HTERT RPE-1 (cell line): ENCODE data around the gene SELPLG.
"Not testable (repeated sequence)": the region's sequence is repeated elsewhere in the genome, so short reads cannot be mapped to it uniquely, and the experiment has no call there.

ENCODE experiments used
- in situ Hi-C: fragments of 300-500 bp; cut with MboI; formaldehyde crosslinking; loops from 4 replicates; pipeline ENCODE4 v1.14.3; 2020; ENCODE audit warnings: low sequenced_read_pairs

SELPLG gene

GRCh38 chr12:108657130-108657745 is 23.5 kb upstream of the SELPLG start:
- in situ Hi-C loops = no loop called here

DNA sequence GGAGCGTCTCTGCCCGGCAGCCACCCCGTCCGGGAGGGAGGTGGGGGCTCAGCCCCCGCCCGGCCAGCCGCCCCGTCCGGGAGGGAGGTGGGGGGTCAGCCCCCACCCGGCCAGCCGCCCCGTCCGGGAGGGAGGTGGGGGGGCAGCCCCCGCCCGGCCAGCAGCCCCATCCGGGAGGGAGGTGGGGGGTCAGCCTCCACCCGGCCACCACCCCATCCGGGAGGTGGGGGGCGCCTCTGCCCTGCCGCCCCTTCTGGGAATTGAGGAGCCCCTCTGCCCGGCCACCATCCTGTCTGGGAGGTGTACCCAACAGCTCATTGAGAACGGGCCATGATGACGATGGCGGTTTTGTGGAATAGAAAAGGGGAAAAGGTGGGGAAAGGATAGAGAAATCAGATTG is 22.6 kb upstream of the SELPLG start:
- in situ Hi-C loops = not testable (repeated sequence)

DNA sequence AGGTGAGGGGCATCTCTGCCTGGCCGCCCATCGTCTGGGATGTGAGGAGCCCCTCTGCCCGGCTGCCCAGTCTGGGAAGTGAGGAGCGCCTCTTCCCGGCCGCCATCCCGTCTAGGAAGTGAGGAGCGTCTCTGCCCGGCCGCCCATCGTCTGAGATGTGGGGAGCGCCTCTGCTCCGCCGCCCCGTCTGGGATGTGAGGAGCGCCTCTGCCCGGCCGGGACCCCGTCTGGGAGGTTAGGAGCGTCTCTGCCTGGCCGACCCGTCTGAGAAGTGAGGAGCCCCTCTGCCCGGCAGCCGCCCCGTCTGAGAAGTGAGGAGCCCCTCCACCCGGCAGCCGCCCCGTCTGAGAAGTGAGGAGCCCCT is 22.1 kb upstream of the SELPLG start:
- in situ Hi-C loops = not testable (repeated sequence)

DNA sequence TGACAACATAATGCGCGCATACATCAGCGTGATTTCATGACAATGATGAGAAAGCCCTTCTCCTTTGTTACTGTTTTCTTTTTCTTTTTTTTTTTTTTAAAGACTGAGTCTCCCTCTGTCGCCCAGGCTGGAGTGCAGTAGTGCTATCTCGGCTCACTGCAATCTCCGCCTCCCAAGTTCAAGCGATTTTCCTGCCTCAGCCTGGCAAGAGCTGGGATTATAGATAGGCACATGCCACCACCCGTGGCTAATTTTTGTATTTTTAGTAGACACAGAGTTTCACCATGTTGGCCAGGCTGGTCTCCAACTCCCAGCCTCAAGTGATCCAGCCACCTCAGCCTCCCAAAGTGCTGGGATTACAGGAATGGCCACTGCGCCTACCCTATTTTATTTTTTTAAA is 20.9 kb upstream of the SELPLG start:
- in situ Hi-C loops = not testable (repeated sequence)

DNA sequence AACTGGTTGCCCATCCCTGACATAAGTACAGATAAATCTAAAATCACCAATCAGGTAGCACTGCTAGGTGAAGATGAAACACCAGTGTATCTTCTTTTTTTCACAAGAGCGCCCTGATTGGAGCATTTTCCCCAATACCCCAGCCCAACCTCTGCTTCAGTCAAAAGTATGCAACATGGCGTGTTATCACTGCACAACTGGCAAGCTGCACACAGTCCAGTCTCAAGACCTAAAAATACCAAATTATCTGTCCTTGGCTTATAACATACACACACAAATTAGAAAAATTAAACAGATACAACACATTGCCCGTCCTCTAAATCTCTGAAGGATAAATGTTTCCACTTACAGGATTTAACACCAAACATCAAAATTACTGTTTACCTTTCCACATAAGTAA is 20.2 kb upstream of the SELPLG start:
- in situ Hi-C loops = no loop called here

DNA sequence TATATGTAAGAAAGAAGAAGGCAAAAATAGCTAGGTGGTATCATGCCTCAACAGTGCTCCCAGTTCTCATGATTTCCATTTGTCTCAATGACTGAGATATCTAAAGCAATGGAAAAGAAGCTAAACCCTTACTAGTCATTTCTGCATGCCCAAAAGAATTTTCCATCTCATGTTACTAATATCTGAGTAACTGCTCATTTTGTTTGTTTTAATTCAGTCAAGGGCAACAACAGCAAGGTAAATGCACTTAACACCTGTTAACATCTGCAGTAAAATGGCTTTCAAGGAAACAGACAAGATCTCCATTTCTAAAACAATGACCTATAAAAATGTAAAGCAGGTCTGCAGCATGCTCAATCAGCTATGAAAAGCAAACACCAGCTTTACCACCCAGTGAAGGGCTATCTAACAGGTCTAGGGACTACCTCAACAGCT is 19.4 kb upstream of the SELPLG start:
- in situ Hi-C loops = no loop called here

DNA sequence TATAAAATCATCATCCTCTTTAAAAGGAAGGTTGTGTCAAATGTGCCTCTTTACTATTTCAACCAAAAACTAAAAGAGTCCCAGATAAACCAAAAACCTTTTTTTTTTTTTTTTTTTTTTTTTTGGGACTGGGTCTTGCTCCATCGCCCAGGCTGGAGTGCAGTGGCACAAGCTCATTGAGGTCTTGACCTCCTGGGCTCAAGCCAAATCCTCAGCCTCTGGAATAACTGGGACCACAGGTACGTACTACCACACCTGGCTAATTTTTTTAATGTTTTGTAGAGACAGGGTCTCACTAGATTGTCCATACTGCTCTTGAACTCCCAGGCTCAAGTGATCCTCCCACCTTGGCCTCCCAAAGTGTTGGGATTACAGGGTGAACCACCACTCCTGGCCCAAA is 16.4 kb upstream of the SELPLG start:
- in situ Hi-C loops = no loop called here

GRCh38 chr12:108649669-108650068 is 16.0 kb upstream of the SELPLG start:
- in situ Hi-C loops = no loop called here

- in situ Hi-C loops = no loop called here
Observed at GRCh38 chr12:108649126-108649525, 15.4 kb upstream of the SELPLG start.

DNA sequence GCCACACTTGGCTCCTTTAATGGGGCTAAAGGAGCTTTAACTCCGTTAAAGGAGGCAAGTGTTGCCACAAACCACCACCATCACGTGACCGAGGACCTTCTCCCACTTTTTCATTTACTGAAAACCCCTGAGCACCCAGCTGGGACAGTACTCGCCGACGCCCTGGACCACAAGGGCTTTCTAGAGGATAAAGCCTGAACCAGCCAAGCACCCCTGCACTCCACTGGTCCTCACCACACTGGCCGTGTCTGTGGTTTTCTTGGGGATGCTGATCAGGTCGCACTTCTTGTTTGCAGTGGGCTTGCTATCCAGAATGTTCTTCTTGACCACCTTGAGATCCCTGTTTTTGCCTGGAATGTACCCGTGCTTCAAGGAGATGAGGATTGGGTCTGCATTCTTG is 14.7 kb upstream of the SELPLG start:
- in situ Hi-C loops = no loop called here

DNA sequence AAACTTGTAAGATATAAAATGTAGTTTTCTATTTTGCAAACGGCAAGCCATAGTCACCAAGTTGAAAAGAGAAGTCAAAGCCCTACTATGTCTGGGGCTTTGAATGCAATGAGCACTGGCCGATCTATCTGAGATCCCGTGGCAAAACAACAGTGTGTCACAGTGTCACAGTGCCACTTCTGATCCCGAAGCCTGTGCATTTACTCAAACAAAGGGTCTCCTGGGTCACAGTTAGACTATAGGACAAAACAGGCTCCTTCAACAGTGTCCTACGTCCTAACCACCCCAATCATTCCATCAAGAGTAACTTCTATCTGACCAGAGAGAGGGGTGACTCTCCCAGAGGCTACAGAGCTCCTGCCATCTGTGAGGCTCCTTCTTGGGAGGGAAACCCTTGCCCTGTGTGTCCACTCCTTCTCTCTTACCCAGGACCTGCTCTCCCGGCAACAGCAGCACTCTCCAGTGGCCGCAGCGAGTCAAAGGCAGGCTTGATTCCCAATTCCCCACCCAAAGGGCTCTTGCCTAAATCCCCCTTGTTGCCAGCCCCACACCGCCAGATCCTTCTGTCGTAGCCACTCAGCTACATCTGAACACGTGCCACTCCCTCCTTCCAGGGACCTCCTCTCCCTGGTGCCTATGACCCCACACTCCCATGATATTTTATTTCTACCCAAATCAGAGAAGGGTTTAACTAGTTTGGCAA is 14.0 kb upstream of the SELPLG start:
- in situ Hi-C loops = no loop called here

- in situ Hi-C loops = no loop called here
Observed at GRCh38 chr12:108646600-108647579, 13.2 kb upstream of the SELPLG start.

- in situ Hi-C loops = no loop called here
Observed at GRCh38 chr12:108645686-108646599, 12.2 kb upstream of the SELPLG start.

DNA sequence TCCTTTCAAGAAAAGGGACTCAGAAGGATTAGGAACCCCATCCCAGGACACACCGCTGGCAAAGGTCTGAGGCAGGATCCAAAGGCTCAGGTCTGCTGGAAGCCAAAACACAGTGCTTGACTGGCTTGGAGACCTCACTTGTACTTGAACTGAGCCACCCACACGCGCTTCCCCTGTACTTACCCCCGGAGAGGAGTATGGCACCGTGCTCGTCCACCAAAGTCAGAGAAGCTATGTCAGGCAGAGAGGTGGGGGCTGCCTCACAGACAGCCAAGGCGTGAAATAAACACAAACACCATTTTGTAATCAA is 11.1 kb upstream of the SELPLG start:
- in situ Hi-C loops = no loop called here

DNA sequence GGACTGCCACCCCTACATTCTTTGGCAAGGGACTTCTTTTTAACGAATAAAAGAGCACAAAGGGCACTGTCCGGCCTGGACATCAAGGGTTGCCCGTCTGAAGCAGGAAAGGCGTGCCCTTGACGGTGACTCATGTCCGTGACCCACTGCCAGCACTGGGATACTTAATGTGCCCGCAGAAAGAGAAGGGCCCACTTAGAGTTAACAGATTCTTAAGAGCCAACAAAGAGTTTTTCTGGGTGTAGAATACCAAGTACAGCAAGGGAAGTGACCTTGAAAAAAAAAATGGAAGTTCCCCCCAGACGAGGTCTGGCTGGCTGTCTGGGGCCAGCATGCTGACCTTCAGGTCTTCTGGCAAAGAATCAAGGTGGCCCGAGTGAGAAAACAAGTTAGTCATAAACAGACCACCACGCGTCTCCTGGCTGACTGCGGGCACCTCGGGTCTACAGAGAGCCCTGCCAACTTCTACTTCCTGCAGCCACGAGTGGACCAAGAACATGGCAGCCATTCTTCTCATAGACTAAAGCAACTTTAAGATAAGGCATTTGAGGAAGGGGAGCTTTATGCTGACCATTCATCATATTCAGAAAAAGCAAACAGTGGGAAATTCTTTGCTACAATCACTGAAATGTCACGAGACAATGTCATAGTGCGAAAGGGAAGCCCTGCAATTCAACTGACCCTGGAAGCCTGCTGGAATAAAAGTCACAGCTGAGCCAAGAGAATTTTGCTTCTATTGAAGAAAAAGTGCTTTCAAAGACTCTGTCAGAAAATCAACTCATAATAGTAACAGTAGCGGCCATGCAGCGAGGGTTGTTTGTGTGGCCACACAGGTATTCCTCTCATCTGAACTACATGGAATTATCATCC is 10.5 kb upstream of the SELPLG start:
- in situ Hi-C loops = no loop called here

DNA sequence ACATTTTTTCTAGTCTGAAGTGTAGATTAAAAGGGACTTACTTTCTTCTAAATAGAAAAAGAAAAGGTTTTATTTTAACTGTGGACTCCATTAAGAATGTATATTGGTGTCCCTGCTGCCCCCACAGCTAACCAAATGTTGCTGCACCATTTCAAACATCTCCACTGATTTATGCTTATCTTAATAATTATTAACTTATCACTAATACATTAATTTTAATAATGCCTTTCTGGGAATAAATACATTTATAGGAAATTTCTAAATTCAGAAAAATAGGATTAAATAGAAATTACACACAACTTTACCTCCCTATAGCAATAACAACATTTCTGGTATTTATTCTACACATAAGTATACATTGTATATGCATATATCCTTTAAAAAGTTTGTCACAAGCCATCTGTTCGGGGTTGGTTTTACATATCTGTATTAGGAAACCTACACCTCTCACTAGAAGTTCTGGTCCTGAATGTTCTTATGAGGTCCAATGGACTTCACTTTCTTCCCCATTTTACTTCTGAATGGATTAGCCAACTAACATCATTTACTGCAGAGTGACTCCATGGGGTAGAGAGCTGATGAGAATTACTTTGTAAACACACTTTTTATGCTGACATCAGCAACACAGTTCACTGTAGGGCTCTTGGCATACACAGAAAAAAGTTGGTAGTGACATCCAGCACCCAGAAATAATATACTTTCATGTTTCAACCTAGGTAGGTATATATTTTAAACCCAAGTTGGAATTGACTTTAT is 9.4 kb upstream of the SELPLG start:
- in situ Hi-C loops = no loop called here

- in situ Hi-C loops = no loop called here
Observed at GRCh38 chr12:108642269-108642870, 8.7 kb upstream of the SELPLG start.

DNA sequence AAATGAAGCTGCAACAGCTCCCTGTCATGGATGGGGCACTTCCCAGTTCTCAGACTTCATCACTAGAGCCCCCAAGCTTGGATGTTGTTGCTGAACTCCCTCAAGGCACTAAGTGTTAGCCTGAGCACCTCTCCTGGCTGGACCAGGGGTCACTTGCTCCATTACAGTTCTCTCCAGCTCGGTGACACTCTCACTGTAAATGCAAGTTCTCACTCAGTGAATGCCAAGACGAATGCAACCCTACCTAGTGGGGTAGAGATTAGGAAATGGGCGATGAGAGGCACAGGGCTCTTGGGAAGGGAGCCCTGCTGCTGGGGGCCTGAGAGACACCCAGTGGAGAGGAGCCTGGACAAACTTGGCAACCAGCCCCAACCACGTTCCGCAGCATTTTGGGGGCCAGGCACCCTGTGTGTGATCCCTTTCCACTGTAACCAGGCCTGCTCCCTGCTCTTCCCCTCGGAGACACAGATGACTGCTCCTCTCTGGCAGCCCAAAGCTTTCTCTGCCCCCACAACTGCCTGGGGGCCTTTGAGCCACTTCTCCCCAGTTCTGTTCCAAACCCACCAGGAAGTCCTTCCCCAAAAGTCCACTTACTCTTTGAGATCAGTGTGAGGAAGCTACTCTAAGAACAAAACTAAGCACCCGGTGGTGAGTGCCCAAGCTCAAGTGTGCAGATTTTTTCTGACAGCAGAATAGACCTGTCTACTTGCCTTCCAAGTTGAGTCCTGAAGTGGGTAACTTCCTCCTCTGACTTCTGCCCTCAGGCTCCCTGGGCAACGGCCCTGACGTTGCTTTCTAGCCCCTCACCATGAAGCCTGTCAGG is 8.0 kb upstream of the SELPLG start:
- in situ Hi-C loops = no loop called here
